SK-N-SH (cell line): ENCODE measurements around the gene ELFN2. TPM values are rescaled to one million over a fixed set of nuclear protein-coding genes. Genes with fewer than 3 reads are reported as not detected.

Source experiments
- CTCF ChIA-PET: fragments of 300-600, 350-600 bp; formaldehyde crosslinking; extraction: SDS; loops from one replicate; lab custom pipeline; 2021; lab: Yijun Ruan, JAX
- POLR2A ChIA-PET: fragments of 350-600 bp; sonication (Branson Sonifier 250); formaldehyde crosslinking; extraction: SDS; loops from one replicate; lab custom pipeline; 2020; ENCODE audit warnings: antibody characterized with exemption, inconsistent platforms; lab: Yijun Ruan, JAX
- DNase-seq: peaks from one replicate; pipeline ENCODE4 v3.0.0; 2012
- H2AFZ ChIP-seq: fragments of 200-600 bp; sonication (generic); 2 replicates; pipeline ENCODE4 v1.8.1; 2016; ENCODE audit warnings: antibody characterized with exemption, mild to moderate bottlenecking, low read depth
- H3F3A ChIP-seq: fragments of 200-600 bp; sonication (generic); replicated peaks from 2 replicates; pipeline ENCODE3; 2016; ENCODE audit warnings: antibody characterized with exemption, mild to moderate bottlenecking; ENCODE audit not compliant: insufficient read depth
- H3K27ac ChIP-seq, 2 experiments: fragments of 200-500 bp in 1 of 2; fragments of 200-600 bp in 1 of 2; sonication (Bioruptor generic) in 1 of 2; sonication (generic), shearing (Covaris generic) in 1 of 2; 2 replicates each; pipeline versions ENCODE4 v1.5.1 to v1.6.1; 2014 to 2016; ENCODE audit warnings: low read depth in 2 of 2, inconsistent platforms in 1 of 2, low read length in 1 of 2, mild to moderate bottlenecking in 1 of 2, mixed read lengths in 1 of 2
- H3K27me3 ChIP-seq: fragments of 200-600 bp; sonication (generic), shearing (Covaris generic); 2 replicates; pipeline ENCODE4 v1.6.1; 2016; ENCODE audit warnings: mixed run types; ENCODE audit not compliant: insufficient read depth
- H3K36me3 ChIP-seq, 2 experiments: fragments of 200-500 bp in 1 of 2; fragments of 200-600 bp in 1 of 2; sonication (Bioruptor generic) in 1 of 2; sonication (generic) in 1 of 2; replicated peaks in 1 of 2; 2 replicates each; pipeline versions ENCODE3 to v1.5.1; 2014 to 2016; ENCODE audit warnings: low read length in 1 of 2, mild to moderate bottlenecking in 1 of 2; ENCODE audit not compliant: insufficient read depth in 2 of 2, control insufficient read depth in 1 of 2
- H3K4me1 ChIP-seq, 2 experiments: fragments of 200-500 bp in 1 of 2; fragments of 200-600 bp in 1 of 2; sonication (Bioruptor generic) in 1 of 2; sonication (generic), shearing (Covaris generic) in 1 of 2; 2 replicates each; pipeline versions ENCODE4 v1.5.1 to v1.6.1; 2014 to 2016; ENCODE audit warnings: low read depth in 1 of 2, low read length in 1 of 2, mixed run types in 1 of 2; ENCODE audit not compliant: insufficient read depth in 2 of 2, control insufficient read depth in 1 of 2
- H3K4me2 ChIP-seq: fragments of 200-600 bp; sonication (generic), shearing (Covaris generic); 2 replicates; pipeline ENCODE4 v1.6.1; 2017; ENCODE audit warnings: mixed run types
- H3K4me3 ChIP-seq, 2 experiments: fragments of 200-500 bp in 1 of 2; fragments of 200-600 bp in 1 of 2; sonication (Bioruptor generic) in 1 of 2; sonication (generic), shearing (Covaris generic) in 1 of 2; 2 replicates each; pipeline versions ENCODE4 v1.5.1 to v1.8.1; 2014 to 2016; ENCODE audit warnings: low read depth in 2 of 2, inconsistent platforms in 1 of 2, low read length in 1 of 2, mild to moderate bottlenecking in 1 of 2, mixed read lengths in 1 of 2, moderate library complexity in 1 of 2
- H3K79me2 ChIP-seq: fragments of 200-600 bp; sonication (generic); 2 replicates; pipeline ENCODE4 v1.8.1; 2017; ENCODE audit warnings: mild to moderate bottlenecking; ENCODE audit not compliant: insufficient read depth
- H3K9ac ChIP-seq: fragments of 200-600 bp; sonication (generic); 2 replicates; pipeline ENCODE4 v1.6.1; 2017; ENCODE audit warnings: mixed run types
- H3K9me2 ChIP-seq: fragments of 200-600 bp; sonication (generic); 2 replicates; pipeline ENCODE4 v1.6.1; 2017; ENCODE audit warnings: mixed run types
- H3K9me3 ChIP-seq: fragments of 200-600 bp; sonication (generic); 2 replicates; pipeline ENCODE4 v1.6.1; 2017; ENCODE audit warnings: mixed run types, mild to moderate bottlenecking, moderate library complexity
- H4K20me1 ChIP-seq: fragments of 200-600 bp; sonication (generic); 2 replicates; pipeline ENCODE4 v1.6.1; 2017; ENCODE audit warnings: mild to moderate bottlenecking, mixed run types; ENCODE audit not compliant: insufficient read depth
- CHD2 ChIP-seq: fragments of 150-350 bp; IDR thresholded peaks from 2 replicates; pipeline ENCODE4 v1.6.1; 2018; ENCODE audit warnings: low read length; ENCODE audit not compliant: partially characterized antibody
- EP300 ChIP-seq, 2 experiments: IDR thresholded peaks; 2 replicates each; pipeline versions ENCODE4 v1.4.0 to v1.6.1; 2012; ENCODE audit warnings: borderline replicate concordance in 1 of 2, low read depth in 1 of 2, low read length in 1 of 2
- FOXM1 ChIP-seq: IDR thresholded peaks from 2 replicates; pipeline ENCODE4 v1.4.0; 2012; ENCODE audit warnings: low read depth, mild to moderate bottlenecking
- GABPA ChIP-seq: IDR thresholded peaks from 2 replicates; pipeline ENCODE4 v1.4.0; 2012; ENCODE audit warnings: low read depth, mild to moderate bottlenecking
- JUND ChIP-seq: IDR thresholded peaks from 2 replicates; pipeline ENCODE4 v1.4.0; 2012
- NFIC ChIP-seq: IDR thresholded peaks from 2 replicates; pipeline ENCODE4 v1.4.0; 2012; ENCODE audit warnings: borderline replicate concordance
- POLR2AphosphoS5 ChIP-seq: IDR thresholded peaks from 2 replicates; pipeline ENCODE4 v1.6.1; 2012; ENCODE audit warnings: low read depth, low read length
- RAD21 ChIP-seq: IDR thresholded peaks from 2 replicates; pipeline ENCODE4 v1.6.1; 2012; ENCODE audit warnings: mild to moderate bottlenecking, low read length
- RFX5 ChIP-seq: IDR thresholded peaks from 2 replicates; pipeline ENCODE4 v1.6.1; 2012; ENCODE audit warnings: mild to moderate bottlenecking, improper control_type of control experiment, low read length
- SIN3A ChIP-seq: IDR thresholded peaks from 2 replicates; pipeline ENCODE4 v1.6.1; 2012; ENCODE audit warnings: low read depth, mild to moderate bottlenecking, low read length, moderate library complexity, borderline replicate concordance
- YY1 ChIP-seq: IDR thresholded peaks from 2 replicates; pipeline ENCODE4 v1.4.0; 2012; ENCODE audit warnings: low read depth, mild to moderate bottlenecking
- WGBS: methylation state at CpG from one replicate; pipeline ENCODE4 v1.1.6; 2017; ENCODE audit warnings: low lambda C conversion rate; 5-methylcytosine and 5-hydroxymethylcytosine counted together
- polyA plus RNA-seq, 3 experiments: library from polyadenylated mRNA; depleted of rRNA; stranded (reverse); fragments of >200 nt; gene quantifications; 2 replicates each; pipeline ENCODE4 v1.2.3, GENCODE V29; 2012
- TF ChIP-seq, protein P1 (sequence below): fragments of 150-350 bp; IDR thresholded peaks from 2 replicates; pipeline ENCODE4 v1.6.1; 2016; ENCODE audit warnings: mild to moderate bottlenecking, low read depth, low read length
- TF ChIP-seq, protein P2 (sequence below): IDR thresholded peaks from 2 replicates; pipeline ENCODE4 v1.4.0; 2012; ENCODE audit warnings: low read depth
- TF ChIP-seq, protein P3 (sequence below): IDR thresholded peaks from 2 replicates; pipeline ENCODE4 v1.6.1; 2012; ENCODE audit warnings: mild to moderate bottlenecking, low read depth, low read length, moderate library complexity
- TF ChIP-seq, protein P4 (sequence below): IDR thresholded peaks from 2 replicates; pipeline ENCODE4; 2012
- TF ChIP-seq, protein P5 (sequence below): IDR thresholded peaks from 2 replicates; pipeline ENCODE4 v1.4.0; 2012; ENCODE audit warnings: low read depth, borderline replicate concordance
- TF ChIP-seq, protein P6 (sequence below): IDR thresholded peaks from 2 replicates; pipeline ENCODE4 v1.4.0; 2012; ENCODE audit warnings: low read depth, borderline replicate concordance

The ELFN2 gene
- polyA plus RNA-seq, 1 of the 3 experiments (the other 2 are of a cell fraction) = 2.8 TPM

DNA sequence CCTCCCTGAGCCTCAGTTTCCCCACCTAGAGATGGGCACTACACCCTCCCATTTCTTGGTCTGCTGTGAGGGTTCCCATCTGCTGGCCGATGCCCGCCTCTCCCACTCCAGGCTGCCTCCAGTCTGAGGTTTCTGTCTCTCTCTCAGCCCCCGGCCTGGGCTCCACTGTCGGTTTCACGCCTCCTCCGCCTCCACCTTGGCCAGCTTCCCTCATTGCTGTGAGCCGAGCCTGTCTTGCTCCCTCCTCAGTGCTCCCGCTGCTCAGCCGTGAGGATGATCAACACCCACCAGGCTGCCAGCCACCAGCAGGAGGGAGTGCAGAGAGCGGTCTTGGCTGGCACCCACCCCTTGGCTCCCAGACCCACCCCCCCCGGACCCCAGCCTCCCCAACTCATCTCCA, 83.9 kb downstream of the ELFN2 start (continued):
- TF ChIP-seq, protein P1, sequence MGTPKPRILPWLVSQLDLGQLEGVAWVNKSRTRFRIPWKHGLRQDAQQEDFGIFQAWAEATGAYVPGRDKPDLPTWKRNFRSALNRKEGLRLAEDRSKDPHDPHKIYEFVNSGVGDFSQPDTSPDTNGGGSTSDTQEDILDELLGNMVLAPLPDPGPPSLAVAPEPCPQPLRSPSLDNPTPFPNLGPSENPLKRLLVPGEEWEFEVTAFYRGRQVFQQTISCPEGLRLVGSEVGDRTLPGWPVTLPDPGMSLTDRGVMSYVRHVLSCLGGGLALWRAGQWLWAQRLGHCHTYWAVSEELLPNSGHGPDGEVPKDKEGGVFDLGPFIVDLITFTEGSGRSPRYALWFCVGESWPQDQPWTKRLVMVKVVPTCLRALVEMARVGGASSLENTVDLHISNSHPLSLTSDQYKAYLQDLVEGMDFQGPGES = no peak
- TF ChIP-seq, protein P2, sequence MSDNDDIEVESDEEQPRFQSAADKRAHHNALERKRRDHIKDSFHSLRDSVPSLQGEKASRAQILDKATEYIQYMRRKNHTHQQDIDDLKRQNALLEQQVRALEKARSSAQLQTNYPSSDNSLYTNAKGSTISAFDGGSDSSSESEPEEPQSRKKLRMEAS = no peak
- TF ChIP-seq SIN3A (no peak), POLR2AphosphoS5 (no peak), RAD21 (no peak)
- TF ChIP-seq, protein P3, sequence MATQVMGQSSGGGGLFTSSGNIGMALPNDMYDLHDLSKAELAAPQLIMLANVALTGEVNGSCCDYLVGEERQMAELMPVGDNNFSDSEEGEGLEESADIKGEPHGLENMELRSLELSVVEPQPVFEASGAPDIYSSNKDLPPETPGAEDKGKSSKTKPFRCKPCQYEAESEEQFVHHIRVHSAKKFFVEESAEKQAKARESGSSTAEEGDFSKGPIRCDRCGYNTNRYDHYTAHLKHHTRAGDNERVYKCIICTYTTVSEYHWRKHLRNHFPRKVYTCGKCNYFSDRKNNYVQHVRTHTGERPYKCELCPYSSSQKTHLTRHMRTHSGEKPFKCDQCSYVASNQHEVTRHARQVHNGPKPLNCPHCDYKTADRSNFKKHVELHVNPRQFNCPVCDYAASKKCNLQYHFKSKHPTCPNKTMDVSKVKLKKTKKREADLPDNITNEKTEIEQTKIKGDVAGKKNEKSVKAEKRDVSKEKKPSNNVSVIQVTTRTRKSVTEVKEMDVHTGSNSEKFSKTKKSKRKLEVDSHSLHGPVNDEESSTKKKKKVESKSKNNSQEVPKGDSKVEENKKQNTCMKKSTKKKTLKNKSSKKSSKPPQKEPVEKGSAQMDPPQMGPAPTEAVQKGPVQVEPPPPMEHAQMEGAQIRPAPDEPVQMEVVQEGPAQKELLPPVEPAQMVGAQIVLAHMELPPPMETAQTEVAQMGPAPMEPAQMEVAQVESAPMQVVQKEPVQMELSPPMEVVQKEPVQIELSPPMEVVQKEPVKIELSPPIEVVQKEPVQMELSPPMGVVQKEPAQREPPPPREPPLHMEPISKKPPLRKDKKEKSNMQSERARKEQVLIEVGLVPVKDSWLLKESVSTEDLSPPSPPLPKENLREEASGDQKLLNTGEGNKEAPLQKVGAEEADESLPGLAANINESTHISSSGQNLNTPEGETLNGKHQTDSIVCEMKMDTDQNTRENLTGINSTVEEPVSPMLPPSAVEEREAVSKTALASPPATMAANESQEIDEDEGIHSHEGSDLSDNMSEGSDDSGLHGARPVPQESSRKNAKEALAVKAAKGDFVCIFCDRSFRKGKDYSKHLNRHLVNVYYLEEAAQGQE = no peak
- TF ChIP-seq, protein P4, sequence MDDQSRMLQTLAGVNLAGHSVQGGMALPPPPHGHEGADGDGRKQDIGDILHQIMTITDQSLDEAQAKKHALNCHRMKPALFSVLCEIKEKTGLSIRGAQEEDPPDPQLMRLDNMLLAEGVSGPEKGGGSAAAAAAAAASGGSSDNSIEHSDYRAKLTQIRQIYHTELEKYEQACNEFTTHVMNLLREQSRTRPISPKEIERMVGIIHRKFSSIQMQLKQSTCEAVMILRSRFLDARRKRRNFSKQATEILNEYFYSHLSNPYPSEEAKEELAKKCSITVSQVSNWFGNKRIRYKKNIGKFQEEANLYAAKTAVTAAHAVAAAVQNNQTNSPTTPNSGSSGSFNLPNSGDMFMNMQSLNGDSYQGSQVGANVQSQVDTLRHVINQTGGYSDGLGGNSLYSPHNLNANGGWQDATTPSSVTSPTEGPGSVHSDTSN = no peak

DNA sequence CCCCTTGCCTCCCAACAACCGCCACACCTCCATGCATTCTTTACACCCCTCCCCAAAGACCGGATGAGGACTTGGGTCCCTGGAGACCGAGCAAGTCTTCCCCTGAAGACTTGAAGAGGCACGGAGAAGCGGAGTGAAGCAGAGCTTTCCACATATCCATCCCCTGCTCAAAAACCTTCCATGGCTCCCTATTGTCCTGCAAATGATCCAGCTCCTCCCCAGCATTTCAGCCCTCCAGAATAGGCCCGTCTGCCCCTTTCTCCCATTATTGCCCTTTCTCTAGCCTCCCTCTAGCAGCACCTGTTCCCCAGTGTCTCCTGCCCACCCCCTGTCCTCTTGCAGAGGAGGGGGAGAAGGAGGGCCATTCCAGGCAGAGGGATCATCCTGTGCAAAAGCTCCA, 85.2 kb downstream of the ELFN2 start:
- Histone ChIP-seq H3K27ac (no peak overlapping the region), H3K9me3 (no peaks in the 10 kb centered on the region), H3K4me2 (no peak overlapping the region), H3K27me3 (no peaks in the 10 kb centered on the region), H3K4me1 (peaks cover 7 to 26% of the 10 kb centered on the region in 2 experiments; a peak in 1 of 4 replicates), H3K4me3 (no peak overlapping the region), H3K9ac (no peak overlapping the region), H3K36me3 (no peaks in the 10 kb centered on the region), H3K9me2 (no peaks in the 10 kb centered on the region), H3F3A (no peaks in the 10 kb centered on the region), H4K20me1 (no peaks in the 10 kb centered on the region), H2AFZ (no peak overlapping the region), H3K79me2 (no peaks in the 10 kb centered on the region)
- ChIA-PET CTCF (interaction anchor here (1.1 to 1.5 kb wide), 2 partner anchors 26 to 87 kb away, joined by 3 read pairs; no protein-coding TSS in a partner anchor), POLR2A (no interaction called here)
- WGBS = 77% methylated on average over 6 of the region's 6 CpGs
- no peak for TF ChIP-seq SIN3A
- no peak for TF ChIP-seq NFIC
- TF ChIP-seq YY1 = no peak
- TF ChIP-seq RFX5 = no peak
- no peak for TF ChIP-seq RAD21
- TF ChIP-seq JUND = no peak
- no peak for TF ChIP-seq GABPA
- TF ChIP-seq EP300 (IDR thresholded peaks at IDR 0.05; ENCODE audit: borderline replicate concordance in 1 of 2, low read depth in 1 of 2, low read length in 1 of 2) = no peak
- no peak for TF ChIP-seq FOXM1
- TF ChIP-seq, protein P3 = no peak
- no peak for TF ChIP-seq CHD2
- TF ChIP-seq, protein P5, sequence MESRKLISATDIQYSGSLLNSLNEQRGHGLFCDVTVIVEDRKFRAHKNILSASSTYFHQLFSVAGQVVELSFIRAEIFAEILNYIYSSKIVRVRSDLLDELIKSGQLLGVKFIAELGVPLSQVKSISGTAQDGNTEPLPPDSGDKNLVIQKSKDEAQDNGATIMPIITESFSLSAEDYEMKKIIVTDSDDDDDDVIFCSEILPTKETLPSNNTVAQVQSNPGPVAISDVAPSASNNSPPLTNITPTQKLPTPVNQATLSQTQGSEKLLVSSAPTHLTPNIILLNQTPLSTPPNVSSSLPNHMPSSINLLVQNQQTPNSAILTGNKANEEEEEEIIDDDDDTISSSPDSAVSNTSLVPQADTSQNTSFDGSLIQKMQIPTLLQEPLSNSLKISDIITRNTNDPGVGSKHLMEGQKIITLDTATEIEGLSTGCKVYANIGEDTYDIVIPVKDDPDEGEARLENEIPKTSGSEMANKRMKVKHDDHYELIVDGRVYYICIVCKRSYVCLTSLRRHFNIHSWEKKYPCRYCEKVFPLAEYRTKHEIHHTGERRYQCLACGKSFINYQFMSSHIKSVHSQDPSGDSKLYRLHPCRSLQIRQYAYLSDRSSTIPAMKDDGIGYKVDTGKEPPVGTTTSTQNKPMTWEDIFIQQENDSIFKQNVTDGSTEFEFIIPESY = no peak
- TF ChIP-seq, protein P6, sequence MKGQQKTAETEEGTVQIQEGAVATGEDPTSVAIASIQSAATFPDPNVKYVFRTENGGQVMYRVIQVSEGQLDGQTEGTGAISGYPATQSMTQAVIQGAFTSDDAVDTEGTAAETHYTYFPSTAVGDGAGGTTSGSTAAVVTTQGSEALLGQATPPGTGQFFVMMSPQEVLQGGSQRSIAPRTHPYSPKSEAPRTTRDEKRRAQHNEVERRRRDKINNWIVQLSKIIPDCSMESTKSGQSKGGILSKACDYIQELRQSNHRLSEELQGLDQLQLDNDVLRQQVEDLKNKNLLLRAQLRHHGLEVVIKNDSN = no peak
- no peak for DNase-seq
